Measurements from ENCODE around the gene TLDC2. TPM values are rescaled to one million over a fixed set of nuclear protein-coding genes. Genes with fewer than 3 reads are reported as not detected.

Gene TLDC2
- total RNA-seq, 1 experiment from 2014 or later, result 0.32 TPM

- no peaks in the 10 kb centered on the region for H3K79me2 ChIP-seq (ENCODE audit: insufficient read depth, low read length)
- peaks cover 0 to 15% of the 10 kb centered on the region in 2 experiments; a peak in 1 of 4 replicates for H3K4me1 ChIP-seq (ENCODE audit: control insufficient read depth in 1 of 2, insufficient read depth in 2 of 2, low read length in 2 of 2)
- intact Hi-C loops (cut with micrococcal nuclease), result no loop called here
- H4K20me1 ChIP-seq (ENCODE audit: insufficient read depth), result no peaks in the 10 kb centered on the region
- H3K27me3 ChIP-seq (ENCODE audit: insufficient read depth, low read length), result no peaks in the 10 kb centered on the region
- no peaks in the 10 kb centered on the region for H3K9me3 ChIP-seq (ENCODE audit: control insufficient read depth in 1 of 2, insufficient read depth in 1 of 2, low read depth in 1 of 2, low read length in 2 of 2)
- H3K9ac ChIP-seq (ENCODE audit: low read length), result no peak overlapping the region
- no peak overlapping the region for H2AFZ ChIP-seq (ENCODE audit: low read depth, low read length, poor library complexity, severe bottlenecking)
- ChIA-PET POLR2A (no interaction called here), CTCF (no interaction called here), RAD21 (ENCODE audit: low non-redundant PET in 1 of 2, low total read pairs in 2 of 2, uncharacterized antibody in 2 of 2, unreplicated experiment in 2 of 2) (no interaction called here)
- no peaks in the 10 kb centered on the region for H3K9me2 ChIP-seq (ENCODE audit: insufficient read depth)
- DNase-seq (ENCODE audit: low read depth, low spot score), result no peak
- ATAC-seq, result no peak
- H3K4me3 ChIP-seq (replicated peaks in 1 of 2; ENCODE audit: low read depth in 1 of 2, low read length in 2 of 2), result no peak overlapping the region
- BruUV-seq (replicated peaks), result no TSS peak
- peaks cover 13% of the 10 kb centered on the region in 2 experiments; a peak in 3 of 4 replicates for H3K36me3 ChIP-seq (ENCODE audit: control insufficient read depth in 1 of 2, insufficient read depth in 2 of 2, low read length in 2 of 2)
- no peak overlapping the region for H3K27ac ChIP-seq (ENCODE audit: low read depth, low read length)
- TF ChIP-seq SP1 (IDR thresholded peaks at IDR 0.05; ENCODE audit: low read depth) (no peak), JUND (IDR thresholded peaks at IDR 0.05) (no peak), TCF7L2 (IDR thresholded peaks at IDR 0.05; ENCODE audit: borderline replicate concordance, extremely low read depth, insufficient read depth, insufficient read length) (no peak), POLR2A (IDR thresholded peaks at IDR 0.05; ENCODE audit: borderline replicate concordance, extremely low read depth, insufficient read depth, insufficient read length) (no peak), ZNF274 (IDR thresholded peaks at IDR 0.05; ENCODE audit: low read depth, low read length) (no peak), ATF3 (IDR thresholded peaks at IDR 0.05) (no peak)
- H3K4me2 ChIP-seq (ENCODE audit: low read length), result no peak overlapping the region
Measured at GRCh38 chr20:36826554-36827244, 49.2 kb upstream of the TLDC2 start.

- no TSS peak for BruUV-seq (replicated peaks)
- H4K20me1 ChIP-seq (ENCODE audit: insufficient read depth), result no peaks in the 10 kb centered on the region
- no peaks in the 10 kb centered on the region for H3K9me2 ChIP-seq (ENCODE audit: insufficient read depth)
- POLR2A ChIA-PET, result no interaction called here
- no peak for DNase-seq (ENCODE audit: low read depth, low spot score)
- ATAC-seq, result no peak
- peaks cover 13% of the 10 kb centered on the region in 2 experiments; a peak in 3 of 4 replicates for H3K36me3 ChIP-seq (ENCODE audit: control insufficient read depth in 1 of 2, insufficient read depth in 2 of 2, low read length in 2 of 2)
- TF ChIP-seq ZBTB33 (IDR thresholded peaks at IDR 0.05; ENCODE audit: extremely low read depth, insufficient replicate concordance, low read length) (no peak), SIN3A (IDR thresholded peaks at IDR 0.05; ENCODE audit: low read depth) (no peak), YY1 (IDR thresholded peaks at IDR 0.05; ENCODE audit: extremely low read depth, insufficient replicate concordance, low read depth, low read length) (no peak), FOSL1 (IDR thresholded peaks at IDR 0.05; ENCODE audit: low read depth) (no peak), ATF3 (IDR thresholded peaks at IDR 0.05) (no peak), POLR2AphosphoS5 (IDR thresholded peaks at IDR 0.05; ENCODE audit: low read depth, low read length) (no peak), JUND (IDR thresholded peaks at IDR 0.05) (no peak), SP1 (IDR thresholded peaks at IDR 0.05; ENCODE audit: low read depth) (no peak), SRF (IDR thresholded peaks at IDR 0.05; ENCODE audit: low read depth) (no peak), ELF1 (IDR thresholded peaks at IDR 0.05; ENCODE audit: borderline replicate concordance, low read depth) (no peak), POLR2A (IDR thresholded peaks at IDR 0.05; ENCODE audit: borderline replicate concordance, extremely low read depth, insufficient read depth, insufficient read length) (no peak), EZH2phosphoT487 (IDR thresholded peaks at IDR 0.05; ENCODE audit: borderline replicate concordance) (no peak)
- no peaks in the 10 kb centered on the region for H3K27me3 ChIP-seq (ENCODE audit: insufficient read depth, low read length)
- RAD21 ChIA-PET (ENCODE audit: low non-redundant PET in 1 of 2, low total read pairs in 2 of 2, uncharacterized antibody in 2 of 2, unreplicated experiment in 2 of 2), result no interaction called here
- no peak overlapping the region for H3K4me3 ChIP-seq (replicated peaks in 1 of 2; ENCODE audit: low read depth in 1 of 2, low read length in 2 of 2)
- intact Hi-C loops (cut with micrococcal nuclease), result no loop called here
- H3K79me2 ChIP-seq (ENCODE audit: insufficient read depth, low read length), result no peaks in the 10 kb centered on the region
- CTCF ChIA-PET, result no interaction called here
- H3K27ac ChIP-seq (ENCODE audit: low read depth, low read length), result no peak overlapping the region
- peaks cover 8 to 18% of the 10 kb centered on the region in 2 experiments for H3K4me1 ChIP-seq (ENCODE audit: control insufficient read depth in 1 of 2, insufficient read depth in 2 of 2, low read length in 2 of 2)
- H3K4me2 ChIP-seq (ENCODE audit: low read length), result no peak overlapping the region
- H2AFZ ChIP-seq (ENCODE audit: low read depth, low read length, poor library complexity, severe bottlenecking), result no peak overlapping the region
- no peaks in the 10 kb centered on the region for H3K9me3 ChIP-seq (ENCODE audit: control insufficient read depth in 1 of 2, insufficient read depth in 1 of 2, low read depth in 1 of 2, low read length in 2 of 2)
- H3K9ac ChIP-seq (ENCODE audit: low read length), result no peak overlapping the region
Measured at GRCh38 chr20:36827541-36828279, 48.2 kb upstream of the TLDC2 start.
